GM23338 (cell line): ENCODE measurements around the gene SHISA4. TPM values are rescaled to one million over a fixed set of nuclear protein-coding genes. Genes with fewer than 3 reads are reported as not detected.

Experiments used
- ATAC-seq: fragments of 200-7000 bp; cut with Tn5 transposase; 3 replicates; pipeline ENCODE4 v1.9.1; 2020
- DNase-seq: peaks from one replicate; pipeline ENCODE4 v3.0.0-alpha.2; 2015; ENCODE audit warnings: low spot score
- H2AFZ ChIP-seq: fragments of 200-600 bp; sonication (generic); 2 replicates; pipeline ENCODE4 v1.8.0; 2016; ENCODE audit warnings: antibody characterized with exemption, mild to moderate bottlenecking, moderate library complexity
- H3F3A ChIP-seq: fragments of 200-600 bp; sonication (generic); replicated peaks from 2 replicates; pipeline ENCODE4 v1.8.0; 2017; ENCODE audit warnings: antibody characterized with exemption, mixed run types, low read depth
- H3K27ac ChIP-seq: fragments of 200-600 bp; sonication (generic); 2 replicates; pipeline ENCODE4 v1.6.1; 2016; ENCODE audit warnings: low read depth
- H3K27me3 ChIP-seq: fragments of 200-600 bp; sonication (generic); 2 replicates; pipeline ENCODE4 v1.8.0; 2016; ENCODE audit warnings: mild to moderate bottlenecking, mixed run types, moderate library complexity; ENCODE audit not compliant: insufficient read depth
- H3K36me3 ChIP-seq: fragments of 200-600 bp; sonication (generic); 2 replicates; pipeline ENCODE4 v1.8.0; 2016; ENCODE audit warnings: mild to moderate bottlenecking; ENCODE audit not compliant: insufficient read depth
- H3K4me1 ChIP-seq: fragments of 200-600 bp; sonication (generic); 2 replicates; pipeline ENCODE4 v1.8.0; 2016; ENCODE audit warnings: mild to moderate bottlenecking, moderate library complexity; ENCODE audit not compliant: insufficient read depth
- H3K4me2 ChIP-seq: fragments of 200-600 bp; sonication (generic); 2 replicates; pipeline ENCODE4 v1.7.1; 2017; ENCODE audit warnings: mixed run types
- H3K4me3 ChIP-seq: fragments of 200-600 bp; sonication (generic); 2 replicates; pipeline ENCODE4 v1.6.1; 2016; ENCODE audit warnings: mixed run types
- H3K79me2 ChIP-seq: fragments of 200-600 bp; sonication (generic); replicated peaks from 2 replicates; pipeline ENCODE4 v1.8.0; 2017; ENCODE audit warnings: mild to moderate bottlenecking; ENCODE audit not compliant: insufficient read depth
- H3K9me2 ChIP-seq: fragments of 200-600 bp; sonication (generic); 2 replicates; pipeline ENCODE4 v1.8.0; 2017; ENCODE audit not compliant: insufficient read depth
- H4K20me1 ChIP-seq: fragments of 200-600 bp; sonication (generic); replicated peaks from 2 replicates; pipeline ENCODE4 v1.8.0; 2017; ENCODE audit warnings: mild to moderate bottlenecking; ENCODE audit not compliant: insufficient read depth
- H3K27ac Mint-ChIP-seq: 2 replicates; pipeline ENCODE4 v1.8.0; 2020; ENCODE audit warnings: inconsistent platforms, mild to moderate bottlenecking, moderate library complexity, mixed read lengths
- H3K27me3 Mint-ChIP-seq: 3 replicates; pipeline ENCODE4 v1.8.0; 2022; ENCODE audit warnings: low read depth, mild to moderate bottlenecking, moderate library complexity, mixed read lengths, inconsistent platforms; ENCODE audit not compliant: insufficient read depth, poor library complexity
- H3K36me3 Mint-ChIP-seq: 3 replicates; pipeline ENCODE4 v1.8.0; 2021; ENCODE audit warnings: low read depth, mild to moderate bottlenecking, inconsistent platforms, moderate library complexity, mixed read lengths
- H3K4me1 Mint-ChIP-seq: 3 replicates; pipeline ENCODE4 v1.8.0; 2020; ENCODE audit warnings: mild to moderate bottlenecking, inconsistent platforms, mixed read lengths
- H3K4me3 Mint-ChIP-seq: 3 replicates; pipeline ENCODE4 v1.8.0; 2021; ENCODE audit warnings: moderate library complexity, mild to moderate bottlenecking, inconsistent platforms, mixed read lengths
- H3K9me3 Mint-ChIP-seq: 3 replicates; pipeline ENCODE4 v1.8.0; 2020; ENCODE audit warnings: moderate library complexity, mild to moderate bottlenecking, inconsistent platforms, mixed read lengths
- CREB1 ChIP-seq: fragments of 250-450 bp; sonication (Bioruptor Pico); IDR thresholded peaks from 2 replicates; pipeline ENCODE4 v1.5.0; 2020; ENCODE audit warnings: low read depth, mild to moderate bottlenecking, moderate library complexity
- EZH2 ChIP-seq: fragments of 200-600 bp; sonication (generic); IDR thresholded peaks from one replicate; pipeline ENCODE4 v1.8.0; 2017; ENCODE audit warnings: antibody characterized with exemption, mild to moderate bottlenecking, low read depth; ENCODE audit not compliant: unreplicated experiment
- EZH2phosphoT487 ChIP-seq: fragments of 200-600 bp; sonication (generic); IDR thresholded peaks from one replicate; pipeline ENCODE4 v1.8.1; 2018; ENCODE audit warnings: antibody characterized with exemption; ENCODE audit not compliant: unreplicated experiment
- JUNB ChIP-seq: IDR thresholded peaks from one replicate; pipeline ENCODE4 v1.6.1; 2016; ENCODE audit warnings: antibody characterized with exemption; ENCODE audit not compliant: unreplicated experiment
- NANOG ChIP-seq: IDR thresholded peaks from 2 replicates; pipeline ENCODE4 v1.6.1; 2016; ENCODE audit warnings: antibody characterized with exemption, borderline replicate concordance
- POLR2AphosphoS5 ChIP-seq: IDR thresholded peaks from 2 replicates; pipeline ENCODE4 v1.6.1; 2016; ENCODE audit warnings: antibody characterized with exemption, low read depth
- ZNF462 ChIP-seq: fragments of 250-450 bp; sonication (Bioruptor Pico); IDR thresholded peaks from 2 replicates; pipeline ENCODE4 v1.5.0; 2020; ENCODE audit warnings: mild to moderate bottlenecking, moderate library complexity
- polyA plus RNA-seq: library from polyadenylated mRNA; unstranded; fragments of >200 nt; fragmentation: Nextera tagmentation; extraction: Ambion mirVana; gene quantifications from 2 replicates; pipeline ENCODE4 v1.2.1, GENCODE V29; 2016
- total RNA-seq: library from RNA; depleted of rRNA; stranded (reverse); fragments of >200 nt; shearing (Covaris generic); gene quantifications from 2 replicates; pipeline ENCODE4 v1.2.3, GENCODE V29; 2014
- TF ChIP-seq, protein P1 (sequence below), 2 experiments: fragments of 200-600 bp in 1 of 2; sonication (generic) in 1 of 2; conservative IDR thresholded peaks; 2 replicates each; pipeline versions ENCODE4 v1.5.1 to v1.6.1; 2016 to 2017; ENCODE audit warnings: antibody characterized with exemption in 2 of 2, low read depth in 2 of 2, mild to moderate bottlenecking in 2 of 2, moderate library complexity in 1 of 2

The SHISA4 gene
- total and polyA plus RNA-seq, 2 experiments from 2014 or later = 8.0 to 9.2 TPM

DNA sequence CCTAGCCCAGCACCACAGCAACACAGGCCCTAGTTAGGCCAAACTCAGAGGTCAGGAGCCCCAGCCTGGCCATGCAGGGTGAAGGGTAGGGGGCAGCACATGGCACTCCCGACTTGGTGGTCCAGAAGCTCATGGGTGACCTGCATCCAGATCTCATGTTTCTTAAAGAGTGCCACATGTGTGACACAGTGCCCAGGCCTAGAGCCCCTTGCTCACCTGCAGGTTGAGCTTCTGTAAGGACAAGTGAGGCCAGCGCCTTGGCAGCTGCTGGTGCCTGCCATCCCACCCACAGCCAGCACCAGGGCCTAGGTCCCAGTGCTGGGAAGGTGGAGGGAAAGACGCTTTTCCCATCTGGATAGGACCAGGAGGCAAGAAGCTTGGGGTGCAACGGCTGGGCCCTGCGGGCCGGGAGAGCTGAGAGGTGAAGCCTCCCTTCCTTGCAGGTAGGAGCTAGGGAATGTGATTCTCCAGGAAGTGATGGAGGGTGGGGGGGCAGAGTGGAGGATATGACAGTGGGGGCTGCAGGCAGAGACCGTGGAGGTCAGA is 6.5 kb downstream of the SHISA4 start:
- H3K4me3 ChIP-seq = no peak overlapping the region
- H3K79me2 ChIP-seq = no peaks in the 10 kb centered on the region
- Mint-ChIP-seq H3K36me3 (no peaks in the 10 kb centered on the region; the same call in 2 of the 3 replicates), H3K9me3 (no peaks in the 10 kb centered on the region), H3K27ac (no peak overlapping the region), H3K27me3 (peaks cover 15% of the 10 kb centered on the region), H3K4me3 (no peak overlapping the region; the same call in 2 of the 3 replicates), H3K4me1 (peaks cover 36% of the 10 kb centered on the region)
- no peak overlapping the region; the same call in 1 of the 2 replicates for H3K4me2 ChIP-seq
- 0 out of 2 replicates have a peak, but pooled peaks cover 7% of the 10 kb centered on the region for H3K9me2 ChIP-seq
- H3K4me1 ChIP-seq = peaks cover 16% of the 10 kb centered on the region
- H4K20me1 ChIP-seq = no peaks in the 10 kb centered on the region
- no peak for TF ChIP-seq EZH2
- TF ChIP-seq, protein P1, sequence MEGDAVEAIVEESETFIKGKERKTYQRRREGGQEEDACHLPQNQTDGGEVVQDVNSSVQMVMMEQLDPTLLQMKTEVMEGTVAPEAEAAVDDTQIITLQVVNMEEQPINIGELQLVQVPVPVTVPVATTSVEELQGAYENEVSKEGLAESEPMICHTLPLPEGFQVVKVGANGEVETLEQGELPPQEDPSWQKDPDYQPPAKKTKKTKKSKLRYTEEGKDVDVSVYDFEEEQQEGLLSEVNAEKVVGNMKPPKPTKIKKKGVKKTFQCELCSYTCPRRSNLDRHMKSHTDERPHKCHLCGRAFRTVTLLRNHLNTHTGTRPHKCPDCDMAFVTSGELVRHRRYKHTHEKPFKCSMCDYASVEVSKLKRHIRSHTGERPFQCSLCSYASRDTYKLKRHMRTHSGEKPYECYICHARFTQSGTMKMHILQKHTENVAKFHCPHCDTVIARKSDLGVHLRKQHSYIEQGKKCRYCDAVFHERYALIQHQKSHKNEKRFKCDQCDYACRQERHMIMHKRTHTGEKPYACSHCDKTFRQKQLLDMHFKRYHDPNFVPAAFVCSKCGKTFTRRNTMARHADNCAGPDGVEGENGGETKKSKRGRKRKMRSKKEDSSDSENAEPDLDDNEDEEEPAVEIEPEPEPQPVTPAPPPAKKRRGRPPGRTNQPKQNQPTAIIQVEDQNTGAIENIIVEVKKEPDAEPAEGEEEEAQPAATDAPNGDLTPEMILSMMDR (conservative IDR thresholded peaks at IDR 0.05; ENCODE audit: low read depth in 2 of 2) = peak in 1 of 2 experiments; percentile 43; a peak in 2 of 4 replicates
- no peak for TF ChIP-seq JUNB
- ATAC-seq (no peak; the same call in 2 of the 3 replicates), DNase-seq (no peak)
- peak overlapping the region; percentile 47; the same call in 1 of the 2 replicates for H2AFZ ChIP-seq
- no peak overlapping the region for H3K27ac ChIP-seq
- no peaks in the 10 kb centered on the region for H3K36me3 ChIP-seq
- no peaks in the 10 kb centered on the region for H3F3A ChIP-seq
- H3K27me3 ChIP-seq = peaks cover 1% of the 10 kb centered on the region; the same call in 1 of the 2 replicates

DNA sequence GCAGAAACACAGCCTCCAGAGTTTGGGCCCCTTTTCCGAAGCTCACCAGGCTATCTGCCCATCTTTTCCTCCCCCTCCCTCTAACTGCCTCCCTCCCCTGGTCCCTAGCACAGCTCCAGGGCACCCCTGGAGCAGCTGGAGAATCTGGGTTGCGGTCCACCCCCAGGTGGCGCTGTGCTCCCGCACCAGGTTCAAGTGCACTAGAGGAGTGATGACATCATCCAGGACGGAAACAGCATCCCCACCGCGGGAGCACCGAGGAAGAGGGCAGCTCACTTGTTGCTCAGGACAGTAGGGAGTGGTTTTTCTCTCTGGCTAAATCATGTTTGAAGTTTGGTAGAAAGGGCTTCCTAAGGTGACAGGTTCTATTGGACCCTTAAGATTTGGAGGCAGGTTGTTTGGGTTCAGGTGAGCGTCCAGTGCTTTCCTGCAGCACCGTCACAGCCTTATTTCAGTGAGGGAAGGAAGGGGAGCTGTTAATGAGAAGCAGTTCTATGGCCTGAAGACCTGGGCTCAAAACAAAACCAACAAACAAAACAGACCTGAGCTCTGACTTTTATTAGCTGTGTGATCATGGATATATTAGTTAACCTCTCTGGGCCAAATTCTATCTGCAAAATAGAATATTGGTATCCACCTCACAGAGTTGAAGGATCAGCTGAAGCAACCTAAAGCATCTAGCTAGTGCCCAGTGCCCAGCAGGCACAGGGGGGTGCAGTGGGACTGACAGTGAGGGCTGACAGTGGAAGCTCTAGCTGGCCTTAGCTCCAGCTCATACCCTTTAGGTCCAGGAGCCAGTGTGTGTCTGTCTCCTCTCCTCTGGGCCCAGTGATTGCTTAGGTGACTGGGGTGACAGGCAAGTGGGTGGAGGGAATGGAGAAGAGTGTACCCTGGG is 7.5 kb downstream of the SHISA4 start:
- no peaks in the 10 kb centered on the region for H3K9me3 Mint-ChIP-seq
- DNase-seq (peak; percentile 96), ATAC-seq (peak; percentile 91)
- TF ChIP-seq NANOG (no peak), CREB1 (peak; percentile 85), POLR2AphosphoS5 (no peak), EZH2phosphoT487 (no peak), ZNF462 (CRISPR knock-in tag) (no peak)
- TF ChIP-seq, protein P1 (conservative IDR thresholded peaks at IDR 0.05; ENCODE audit: low read depth in 2 of 2) = peak; percentile 99
- H3K4me3 Mint-ChIP-seq = peak overlapping the region; percentile 53
- H3K27ac Mint-ChIP-seq = peak overlapping the region; percentile 68
- Histone ChIP-seq H3K36me3 (no peaks in the 10 kb centered on the region), H3K27me3 (no peaks in the 10 kb centered on the region), H3K79me2 (no peaks in the 10 kb centered on the region), H3K4me2 (0 out of 2 replicates have a peak overlapping the region, but pooled peaks have one; percentile 18), H4K20me1 (no peaks in the 10 kb centered on the region), H2AFZ (peak overlapping the region; percentile 84), H3K9me2 (0 out of 2 replicates have a peak, but pooled peaks cover 7% of the 10 kb centered on the region), H3F3A (no peaks in the 10 kb centered on the region), H3K27ac (no peak overlapping the region), H3K4me1 (peaks cover 16% of the 10 kb centered on the region), H3K4me3 (no peak overlapping the region)
- H3K4me1 Mint-ChIP-seq = peaks cover 36% of the 10 kb centered on the region
- peaks cover 15% of the 10 kb centered on the region for H3K27me3 Mint-ChIP-seq
- H3K36me3 Mint-ChIP-seq = no peaks in the 10 kb centered on the region; the same call in 2 of the 3 replicates
